K562 (cell line): ENCODE data around the gene RAB25. TPM values are rescaled to one million over a fixed set of nuclear protein-coding genes. Genes with fewer than 3 reads are reported as not detected.

Experiments
- ELF1 ChIP-seq: fragments of 200-800 bp; sonication (Bioruptor generic); IDR thresholded peaks from 2 replicates; pipeline ENCODE4 v1.6.1; 2016; ENCODE audit warnings: missing genetic modification characterization, missing compliant biosample characterization
- ETV6 ChIP-seq, 3 experiments: fragments of 150-350 bp in 1 of 3; sonication (generic) in 1 of 3; formaldehyde crosslinking in 1 of 3; IDR thresholded peaks; 2 replicates each; pipeline versions ENCODE4 v1.6.1 to v1.8.0; 2014 to 2022; ENCODE audit warnings: borderline replicate concordance in 2 of 3, low read depth in 2 of 3, antibody characterized with exemption in 1 of 3, low read length in 1 of 3, mild to moderate bottlenecking in 1 of 3, missing genetic modification reagents in 1 of 3
- FOXM1 ChIP-seq, 2 experiments: fragments of 450-650 bp in 1 of 2; sonication (generic) in 1 of 2; formaldehyde crosslinking in 1 of 2; IDR thresholded peaks; 2 replicates each; pipeline versions ENCODE4 v1.6.1 to v1.9.0; 2017 to 2022; ENCODE audit warnings: low read depth in 2 of 2, mild to moderate bottlenecking in 2 of 2, missing genetic modification reagents in 1 of 2, moderate library complexity in 1 of 2
- GATAD2A ChIP-seq: fragments of 450-650 bp; IDR thresholded peaks from 2 replicates; pipeline ENCODE4 v1.6.1; 2017
- HDAC2 ChIP-seq: fragments of 450-650 bp; IDR thresholded peaks from 2 replicates; pipeline ENCODE4 v1.6.1; 2016; ENCODE audit warnings: mild to moderate bottlenecking
- MTA1 ChIP-seq: fragments of 450-650 bp; IDR thresholded peaks from 2 replicates; pipeline ENCODE4 v1.6.1; 2017; ENCODE audit warnings: borderline replicate concordance
- NFE2 ChIP-seq: IDR thresholded peaks from 2 replicates; pipeline ENCODE4 v1.6.1; 2014; ENCODE audit warnings: antibody characterized with exemption, low read depth
- NR2C1 ChIP-seq, 2 experiments: fragments of 450-650 bp; IDR thresholded peaks; 2 replicates each; pipeline ENCODE4 v1.6.1; 2017; ENCODE audit warnings: mild to moderate bottlenecking in 2 of 2, antibody characterized with exemption in 1 of 2, inconsistent platforms in 1 of 2, missing compliant biosample characterization in 1 of 2, missing genetic modification characterization in 1 of 2
- PYGO2 ChIP-seq: fragments of 450-650 bp; IDR thresholded peaks from 2 replicates; pipeline ENCODE4 v1.6.1; 2016; ENCODE audit warnings: mild to moderate bottlenecking, missing genetic modification characterization, moderate library complexity, missing compliant biosample characterization
- RBFOX2 ChIP-seq: fragments of 200-400 bp; formaldehyde crosslinking; IDR thresholded peaks from 2 replicates; pipeline ENCODE4 v1.6.1; 2017; ENCODE audit warnings: low read depth, mild to moderate bottlenecking, low read length, moderate library complexity
- SREBF1 ChIP-seq: fragments of 150-350 bp; IDR thresholded peaks from 2 replicates; pipeline ENCODE4 v1.6.1; 2014; ENCODE audit warnings: antibody characterized with exemption, low read depth, low read length, borderline replicate concordance
- TRIM24 ChIP-seq, 2 experiments: fragments of 450-650 bp; IDR thresholded peaks; 2 replicates each; pipeline ENCODE4 v1.6.1; 2016
- ZBTB7A ChIP-seq: IDR thresholded peaks from 2 replicates; pipeline ENCODE4 v1.6.1; 2011; ENCODE audit warnings: low read depth, mild to moderate bottlenecking, low read length, moderate library complexity, borderline replicate concordance; ENCODE audit not compliant: control insufficient read depth
- ZNF75A ChIP-seq: fragments of 450-650 bp; formaldehyde crosslinking; IDR thresholded peaks from 2 replicates; pipeline ENCODE4 v1.4.0; 2020; ENCODE audit warnings: mild to moderate bottlenecking
- polyA plus RNA-seq, 8 experiments: library from polyadenylated mRNA; depleted of rRNA in 4 of 8; stranded (reverse) in 5 of 8; unstranded in 3 of 8; fragments of >200 nt; fragmentation: Nextera tagmentation in 2 of 8; fragmentation: Illumina TruSeq in 1 of 8; extraction: Ambion mirVana in 2 of 8; extraction: Trizol in 1 of 8; gene quantifications; 2 replicates each; pipeline versions ENCODE4 v1.2.1 to v1.2.3, GENCODE V29; 2011 to 2014; ENCODE audit warnings: inconsistent platforms in 1 of 8, missing spikeins in 1 of 8
- total RNA-seq, 7 experiments: library from RNA; depleted of rRNA in 6 of 7; stranded (reverse); fragments of >200 nt in 6 of 7; fragmentation: Illumina TruSeq in 2 of 7; extraction: Trizol in 2 of 7; gene quantifications; 2 replicates each; pipeline versions ENCODE4 v1.2.1 to v1.2.3, GENCODE V29; 2011 to 2021; ENCODE audit warnings: low replicate concordance in 1 of 7
- TF ChIP-seq, protein P1 (sequence below): fragments of 450-650 bp; IDR thresholded peaks from 2 replicates; pipeline ENCODE4 v1.6.1; 2016; ENCODE audit warnings: borderline replicate concordance
- TF ChIP-seq, protein P2 (sequence below): fragments of 250-450 bp; sonication (Bioruptor Pico); IDR thresholded peaks from 2 replicates; pipeline ENCODE4 v1.5.0; 2020; ENCODE audit warnings: mild to moderate bottlenecking, borderline replicate concordance
- TF ChIP-seq, protein P3 (sequence below): fragments of 150-350 bp; conservative IDR thresholded peaks from 2 replicates; pipeline ENCODE4 v1.6.1; 2014; ENCODE audit warnings: low read length
- TF ChIP-seq, protein P4 (sequence below): sonication (generic); formaldehyde crosslinking; IDR thresholded peaks from 2 replicates; pipeline ENCODE4 v1.9.0; 2022; ENCODE audit warnings: mild to moderate bottlenecking, missing genetic modification reagents

The RAB25 gene
- total and polyA plus RNA-seq, 9 of the 15 experiments (the other 6 are each of a cell fraction or from before 2014, with no cell fraction given), result 0.10 to 0.27 (median 0.13) TPM; not detected in 6

DNA sequence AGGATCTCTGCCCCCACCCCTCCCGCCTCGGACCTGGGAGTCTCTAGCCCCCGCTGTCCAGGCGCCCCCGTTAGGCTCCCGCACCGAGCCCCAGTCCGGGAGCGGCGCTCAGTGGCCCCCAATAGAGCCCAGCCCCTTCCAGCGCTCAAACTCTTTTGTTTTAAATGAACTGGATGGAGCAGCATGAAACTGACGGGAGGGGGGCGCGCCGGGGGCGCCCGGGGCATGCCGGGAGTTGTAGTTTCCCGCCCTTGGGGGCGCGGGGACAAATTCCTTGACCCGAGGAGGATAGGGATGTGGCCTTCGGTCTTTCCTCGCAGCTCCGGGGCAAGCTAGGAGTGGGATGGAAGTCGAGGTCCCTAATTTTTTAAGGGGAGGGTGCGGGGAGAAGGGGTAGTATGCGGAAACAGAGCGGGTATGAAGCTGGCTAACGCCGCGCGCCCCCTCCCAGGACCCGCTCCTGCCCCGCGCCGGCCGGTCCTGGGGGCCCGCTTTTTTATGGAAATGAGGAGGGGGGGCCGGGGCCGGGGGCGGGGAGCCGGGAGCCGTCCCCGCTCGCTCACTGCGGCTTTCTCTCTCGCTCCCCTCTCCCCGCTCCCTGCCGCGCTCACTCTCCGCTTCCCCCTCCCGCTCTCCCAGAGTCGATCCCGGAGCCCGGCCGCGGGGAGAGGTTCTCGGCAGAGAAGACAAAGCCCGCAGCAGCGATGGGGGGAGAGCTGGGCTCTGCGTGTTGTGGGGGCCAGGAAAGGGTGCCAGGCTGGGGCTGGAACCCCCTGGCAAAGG, 21.5 kb downstream of the RAB25 start, which contains the start of gene MEX3A (continued):
- TF ChIP-seq ZNF75A (CRISPR knock-in tag) (no peak), RBFOX2 (peak; percentile 63), TRIM24 (IDR thresholded peaks at IDR 0.05) (no peak), HDAC2 (peak; percentile 14; the same call in 1 of the 2 replicates), ZBTB7A (peak; percentile 99), NFE2 (no peak), ETV6 (IDR thresholded peaks at IDR 0.05; ENCODE audit: borderline replicate concordance in 1 of 2, low read depth in 2 of 2, low read length in 1 of 2) (no peak), ETV6 (CRISPR knock-in tag; IDR thresholded peaks at IDR 0.05; ENCODE audit: borderline replicate concordance) (no peak), SREBF1 (no peak), PYGO2 (tag) (no peak), NR2C1 (IDR thresholded peaks at IDR 0.05) (peak; percentile 63), NR2C1 (tag; IDR thresholded peaks at IDR 0.05) (peak; percentile 88), FOXM1 (IDR thresholded peaks at IDR 0.05; ENCODE audit: low read depth) (peak; percentile 48; the same call in 1 of the 2 replicates), FOXM1 (CRISPR knock-in tag; IDR thresholded peaks at IDR 0.05; ENCODE audit: low read depth) (no peak), ELF1 (peak; percentile 22; the same call in 1 of the 2 replicates), GATAD2A (no peak), MTA1 (peak; percentile 73; the same call in 1 of the 2 replicates)
- TF ChIP-seq, protein P1, sequence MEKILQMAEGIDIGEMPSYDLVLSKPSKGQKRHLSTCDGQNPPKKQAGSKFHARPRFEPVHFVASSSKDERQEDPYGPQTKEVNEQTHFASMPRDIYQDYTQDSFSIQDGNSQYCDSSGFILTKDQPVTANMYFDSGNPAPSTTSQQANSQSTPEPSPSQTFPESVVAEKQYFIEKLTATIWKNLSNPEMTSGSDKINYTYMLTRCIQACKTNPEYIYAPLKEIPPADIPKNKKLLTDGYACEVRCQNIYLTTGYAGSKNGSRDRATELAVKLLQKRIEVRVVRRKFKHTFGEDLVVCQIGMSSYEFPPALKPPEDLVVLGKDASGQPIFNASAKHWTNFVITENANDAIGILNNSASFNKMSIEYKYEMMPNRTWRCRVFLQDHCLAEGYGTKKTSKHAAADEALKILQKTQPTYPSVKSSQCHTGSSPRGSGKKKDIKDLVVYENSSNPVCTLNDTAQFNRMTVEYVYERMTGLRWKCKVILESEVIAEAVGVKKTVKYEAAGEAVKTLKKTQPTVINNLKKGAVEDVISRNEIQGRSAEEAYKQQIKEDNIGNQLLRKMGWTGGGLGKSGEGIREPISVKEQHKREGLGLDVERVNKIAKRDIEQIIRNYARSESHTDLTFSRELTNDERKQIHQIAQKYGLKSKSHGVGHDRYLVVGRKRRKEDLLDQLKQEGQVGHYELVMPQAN, result 0 out of 2 replicates have a peak, but pooled peaks have one; percentile 59
- TF ChIP-seq, protein P2, sequence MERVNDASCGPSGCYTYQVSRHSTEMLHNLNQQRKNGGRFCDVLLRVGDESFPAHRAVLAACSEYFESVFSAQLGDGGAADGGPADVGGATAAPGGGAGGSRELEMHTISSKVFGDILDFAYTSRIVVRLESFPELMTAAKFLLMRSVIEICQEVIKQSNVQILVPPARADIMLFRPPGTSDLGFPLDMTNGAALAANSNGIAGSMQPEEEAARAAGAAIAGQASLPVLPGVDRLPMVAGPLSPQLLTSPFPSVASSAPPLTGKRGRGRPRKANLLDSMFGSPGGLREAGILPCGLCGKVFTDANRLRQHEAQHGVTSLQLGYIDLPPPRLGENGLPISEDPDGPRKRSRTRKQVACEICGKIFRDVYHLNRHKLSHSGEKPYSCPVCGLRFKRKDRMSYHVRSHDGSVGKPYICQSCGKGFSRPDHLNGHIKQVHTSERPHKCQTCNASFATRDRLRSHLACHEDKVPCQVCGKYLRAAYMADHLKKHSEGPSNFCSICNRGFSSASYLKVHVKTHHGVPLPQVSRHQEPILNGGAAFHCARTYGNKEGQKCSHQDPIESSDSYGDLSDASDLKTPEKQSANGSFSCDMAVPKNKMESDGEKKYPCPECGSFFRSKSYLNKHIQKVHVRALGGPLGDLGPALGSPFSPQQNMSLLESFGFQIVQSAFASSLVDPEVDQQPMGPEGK, result no peak
- TF ChIP-seq, protein P3, sequence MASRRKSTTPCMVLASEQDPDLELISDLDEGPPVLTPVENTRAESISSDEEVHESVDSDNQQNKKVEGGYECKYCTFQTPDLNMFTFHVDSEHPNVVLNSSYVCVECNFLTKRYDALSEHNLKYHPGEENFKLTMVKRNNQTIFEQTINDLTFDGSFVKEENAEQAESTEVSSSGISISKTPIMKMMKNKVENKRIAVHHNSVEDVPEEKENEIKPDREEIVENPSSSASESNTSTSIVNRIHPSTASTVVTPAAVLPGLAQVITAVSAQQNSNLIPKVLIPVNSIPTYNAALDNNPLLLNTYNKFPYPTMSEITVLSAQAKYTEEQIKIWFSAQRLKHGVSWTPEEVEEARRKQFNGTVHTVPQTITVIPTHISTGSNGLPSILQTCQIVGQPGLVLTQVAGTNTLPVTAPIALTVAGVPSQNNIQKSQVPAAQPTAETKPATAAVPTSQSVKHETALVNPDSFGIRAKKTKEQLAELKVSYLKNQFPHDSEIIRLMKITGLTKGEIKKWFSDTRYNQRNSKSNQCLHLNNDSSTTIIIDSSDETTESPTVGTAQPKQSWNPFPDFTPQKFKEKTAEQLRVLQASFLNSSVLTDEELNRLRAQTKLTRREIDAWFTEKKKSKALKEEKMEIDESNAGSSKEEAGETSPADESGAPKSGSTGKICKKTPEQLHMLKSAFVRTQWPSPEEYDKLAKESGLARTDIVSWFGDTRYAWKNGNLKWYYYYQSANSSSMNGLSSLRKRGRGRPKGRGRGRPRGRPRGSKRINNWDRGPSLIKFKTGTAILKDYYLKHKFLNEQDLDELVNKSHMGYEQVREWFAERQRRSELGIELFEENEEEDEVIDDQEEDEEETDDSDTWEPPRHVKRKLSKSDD, result no peak
- TF ChIP-seq, protein P4, sequence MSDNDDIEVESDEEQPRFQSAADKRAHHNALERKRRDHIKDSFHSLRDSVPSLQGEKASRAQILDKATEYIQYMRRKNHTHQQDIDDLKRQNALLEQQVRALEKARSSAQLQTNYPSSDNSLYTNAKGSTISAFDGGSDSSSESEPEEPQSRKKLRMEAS (CRISPR knock-in tag), result peak; percentile 59; the same call in 1 of the 2 replicates
